CD4-positive, CD25-positive, alpha-beta regulatory T cell (primary cell): ENCODE data around the gene KRTAP10-12. TPM values are rescaled to one million over a fixed set of nuclear protein-coding genes. Genes with fewer than 3 reads are reported as not detected.
"Not testable (repeated sequence)": the region's sequence is repeated elsewhere in the genome, so short reads cannot be mapped to it uniquely, and the experiment has no call there.

ENCODE experiments used
- ATAC-seq, 2 donors: fragments of 150-1000 bp; cut with Tn5 transposase; one replicate each; pipeline ENCODE4 v1.10.0; 2021; ENCODE audit warnings: low read depth in 2 of 2, moderate number of reproducible peaks in 2 of 2, moderate library complexity in 1 of 2
- DNase-seq, 3 donors: peaks; one replicate each; pipeline versions ENCODE4 v3.0.0 to v3.0.0-alpha.2; 2012 to 2022; ENCODE audit warnings: mixed read lengths in 1 of 3
- H3K27ac ChIP-seq: one replicate; pipeline ENCODE4 v1.7.0; 2013; ENCODE audit warnings: mild to moderate bottlenecking, low read length; ENCODE audit not compliant: insufficient read depth, poor library complexity, severe bottlenecking
- H3K27me3 ChIP-seq: one replicate; pipeline ENCODE4 v1.7.0; 2013; ENCODE audit warnings: low read length; ENCODE audit not compliant: control insufficient read depth, insufficient read depth
- H3K36me3 ChIP-seq: one replicate; pipeline ENCODE4 v1.7.0; 2013; ENCODE audit warnings: mild to moderate bottlenecking, low read length, moderate library complexity; ENCODE audit not compliant: control insufficient read depth, insufficient read depth
- H3K4me1 ChIP-seq: 2 replicates; pipeline ENCODE4 v1.7.0; 2013; ENCODE audit warnings: mild to moderate bottlenecking, low read length; ENCODE audit not compliant: insufficient read depth, control insufficient read depth, poor library complexity, severe bottlenecking
- H3K4me3 ChIP-seq: one replicate; pipeline ENCODE4 v1.7.0; 2013; ENCODE audit warnings: low read depth, mild to moderate bottlenecking, low read length, moderate library complexity
- H3K9me3 ChIP-seq, 2 experiments: 1 replicate in 1 of 2; 2 replicates in 1 of 2; pipeline ENCODE4 v1.7.0; 2013; ENCODE audit warnings: low read length in 2 of 2, mild to moderate bottlenecking in 1 of 2, moderate library complexity in 1 of 2; ENCODE audit not compliant: control insufficient read depth in 2 of 2
- H3K27ac Mint-ChIP-seq, 3 donors: one replicate each; pipeline ENCODE4 v1.8.0; 2020 to 2022; ENCODE audit warnings: mild to moderate bottlenecking in 3 of 3, mixed read lengths in 3 of 3, moderate library complexity in 2 of 3
- H3K27me3 Mint-ChIP-seq: one replicate; pipeline ENCODE4 v1.8.0; 2022; ENCODE audit warnings: mild to moderate bottlenecking, mixed read lengths
- H3K36me3 Mint-ChIP-seq: one replicate; pipeline ENCODE4 v1.8.0; 2020; ENCODE audit warnings: mixed read lengths
- H3K4me1 Mint-ChIP-seq, 4 donors: one replicate each; pipeline ENCODE4 v1.8.0; 2020 to 2022; ENCODE audit warnings: mixed read lengths in 4 of 4, mild to moderate bottlenecking in 1 of 4
- H3K4me3 Mint-ChIP-seq, 4 donors: one replicate each; pipeline ENCODE4 v1.8.0; 2020 to 2022; ENCODE audit warnings: mild to moderate bottlenecking in 4 of 4, mixed read lengths in 4 of 4, moderate library complexity in 3 of 4
- H3K9me3 Mint-ChIP-seq, 7 donors: one replicate each; pipeline ENCODE4 v1.8.0; 2020 to 2022; ENCODE audit warnings: mixed read lengths in 7 of 7, mild to moderate bottlenecking in 3 of 7, moderate library complexity in 2 of 7
- polyA plus RNA-seq, 4 donors: library from polyadenylated mRNA; unstranded; fragments of 300-500 nt; fragmentation: Illumina TruSeq; gene quantifications; one replicate each; pipeline ENCODE4 v1.2.3, GENCODE V29; 2021
- total RNA-seq: library from RNA; stranded (reverse); gene quantifications from one replicate; pipeline ENCODE4 v1.2.3, GENCODE V29; 2022

Gene KRTAP10-12
- total and polyA plus RNA-seq, 5 donors from 2014 or later = not detected

GRCh38 chr21:44677881-44678280, 19.1 kb upstream of the KRTAP10-12 start:
- Histone ChIP-seq H3K27ac (no peak overlapping the region), H3K4me1 (no peaks in the 10 kb centered on the region), H3K27me3 (peaks cover 5% of the 10 kb centered on the region), H3K36me3 (no peaks in the 10 kb centered on the region), H3K4me3 (no peak overlapping the region), H3K9me3 (peaks cover 4 to 7% of the 10 kb centered on the region in 2 experiments)
- no peaks in the 10 kb centered on the region for H3K4me1 Mint-ChIP-seq
- no peak overlapping the region for H3K4me3 Mint-ChIP-seq
- no peak for ATAC-seq
- H3K36me3 Mint-ChIP-seq = no peaks in the 10 kb centered on the region
- peaks cover 0 to 21% (median 2%) of the 10 kb centered on the region in 7 donors for H3K9me3 Mint-ChIP-seq
- no peak for DNase-seq
- H3K27me3 Mint-ChIP-seq = peaks cover 25% of the 10 kb centered on the region
- no peak overlapping the region for H3K27ac Mint-ChIP-seq

GRCh38 chr21:44681152-44681551, 15.8 kb upstream of the KRTAP10-12 start:
- Histone ChIP-seq H3K36me3 (no peaks in the 10 kb centered on the region), H3K4me3 (no peak overlapping the region), H3K27me3 (peaks cover 5% of the 10 kb centered on the region), H3K9me3 (no peaks in the 10 kb centered on the region), H3K27ac (no peak overlapping the region), H3K4me1 (no peaks in the 10 kb centered on the region)
- no peak for ATAC-seq
- H3K4me1 Mint-ChIP-seq = peaks cover 0 to 3% (median 0%) of the 10 kb centered on the region in 4 donors
- peaks cover 23% of the 10 kb centered on the region for H3K27me3 Mint-ChIP-seq
- no peaks in the 10 kb centered on the region for H3K36me3 Mint-ChIP-seq
- DNase-seq = no peak
- no peak overlapping the region for H3K4me3 Mint-ChIP-seq
- H3K9me3 Mint-ChIP-seq = peaks cover 0 to 1% (median 0%) of the 10 kb centered on the region in 7 donors
- H3K27ac Mint-ChIP-seq = no peak overlapping the region

GRCh38 chr21:44681861-44682579, 15.0 kb upstream of the KRTAP10-12 start, which contains the start of gene KRTAP12-1:
Gene KRTAP12-1 (minus strand): TSS chr21:44682163. CDS start chr21:44682123, 40 bp downstream.
- no peaks in the 10 kb centered on the region for H3K9me3 ChIP-seq
- H3K36me3 ChIP-seq = no peaks in the 10 kb centered on the region
- H3K27me3 ChIP-seq = peaks cover 5% of the 10 kb centered on the region
- Mint-ChIP-seq H3K27me3 (peaks cover 24% of the 10 kb centered on the region), H3K9me3 (peaks cover 0 to 1% (median 0%) of the 10 kb centered on the region in 7 donors), H3K36me3 (no peaks in the 10 kb centered on the region), H3K27ac (peak within 1 kb of the TSS in 1 of 3 donors; percentile 80), H3K4me3 (no peak within 1 kb of the TSS), H3K4me1 (peaks cover 0 to 3% (median 1%) of the 10 kb centered on the region in 4 donors)
- DNase-seq (no peak), ATAC-seq (no peak)
- no peak within 1 kb of the TSS for H3K4me3 ChIP-seq
- no peaks in the 10 kb centered on the region for H3K4me1 ChIP-seq
- no peak within 1 kb of the TSS for H3K27ac ChIP-seq

GRCh38 chr21:44682580-44683151, 14.3 kb upstream of the KRTAP10-12 start:
- no peak for ATAC-seq
- Mint-ChIP-seq H3K4me1 (peaks cover 0 to 3% (median 1%) of the 10 kb centered on the region in 4 donors), H3K27me3 (peaks cover 29% of the 10 kb centered on the region), H3K4me3 (no peak overlapping the region), H3K27ac (peak overlapping the region in 1 of 3 donors; percentile 36), H3K36me3 (no peaks in the 10 kb centered on the region), H3K9me3 (peaks cover 0 to 1% (median 0%) of the 10 kb centered on the region in 7 donors)
- DNase-seq = no peak
- peaks cover 5% of the 10 kb centered on the region for H3K27me3 ChIP-seq
- H3K9me3 ChIP-seq = no peaks in the 10 kb centered on the region
- H3K36me3 ChIP-seq = no peaks in the 10 kb centered on the region
- no peak overlapping the region for H3K4me3 ChIP-seq
- no peaks in the 10 kb centered on the region for H3K4me1 ChIP-seq
- H3K27ac ChIP-seq = no peak overlapping the region

GRCh38 chr21:44684077-44684476, 12.9 kb upstream of the KRTAP10-12 start:
- Mint-ChIP-seq H3K27ac (no peak overlapping the region), H3K9me3 (peaks cover 0 to 1% (median 0%) of the 10 kb centered on the region in 7 donors), H3K4me3 (no peak overlapping the region), H3K27me3 (peaks cover 26% of the 10 kb centered on the region), H3K4me1 (peaks cover 0 to 3% (median 1%) of the 10 kb centered on the region in 4 donors), H3K36me3 (no peaks in the 10 kb centered on the region)
- H3K9me3 ChIP-seq = no peaks in the 10 kb centered on the region
- DNase-seq (no peak), ATAC-seq (no peak)
- no peaks in the 10 kb centered on the region for H3K36me3 ChIP-seq
- H3K4me1 ChIP-seq = no peaks in the 10 kb centered on the region
- H3K4me3 ChIP-seq = no peak overlapping the region
- peaks cover 5% of the 10 kb centered on the region for H3K27me3 ChIP-seq
- H3K27ac ChIP-seq = no peak overlapping the region

GRCh38 chr21:44684483-44684882, 12.5 kb upstream of the KRTAP10-12 start:
- peaks cover 0 to 3% (median 1%) of the 10 kb centered on the region in 4 donors for H3K4me1 Mint-ChIP-seq
- no peaks in the 10 kb centered on the region for H3K36me3 Mint-ChIP-seq

GRCh38 chr21:44685050-44685449, 11.9 kb upstream of the KRTAP10-12 start:
- H3K4me3 ChIP-seq, H3K9me3 ChIP-seq, H3K4me1 Mint-ChIP-seq, H3K36me3 ChIP-seq, H3K4me1 ChIP-seq, H3K27ac Mint-ChIP-seq, DNase-seq, H3K4me3 Mint-ChIP-seq, H3K27me3 ChIP-seq, H3K9me3 Mint-ChIP-seq, ATAC-seq, H3K27ac ChIP-seq, H3K36me3 Mint-ChIP-seq: not testable (repeated sequence)
- H3K27me3 Mint-ChIP-seq = peaks cover 28% of the 10 kb centered on the region

More at GRCh38 chr21:44684483-44684882, 12.5 kb upstream of the KRTAP10-12 start:
- Histone ChIP-seq H3K9me3 (no peaks in the 10 kb centered on the region), H3K27ac (no peak overlapping the region), H3K4me1 (no peaks in the 10 kb centered on the region), H3K27me3 (peaks cover 3% of the 10 kb centered on the region), H3K36me3 (no peaks in the 10 kb centered on the region), H3K4me3 (no peak overlapping the region)
- ATAC-seq (no peak), DNase-seq (no peak)
- Mint-ChIP-seq H3K9me3 (peaks cover 0 to 1% (median 0%) of the 10 kb centered on the region in 7 donors), H3K27ac (no peak overlapping the region), H3K27me3 (peaks cover 26% of the 10 kb centered on the region), H3K4me3 (no peak overlapping the region)
